Epithelial cell of proximal tubule (primary cell): ENCODE results near the gene PRSS48. TPM values are rescaled to one million over a fixed set of nuclear protein-coding genes. Genes with fewer than 3 reads are reported as not detected.

Experiments
- DNase-seq: peaks from one replicate; pipeline ENCODE4 v3.0.0-alpha.2; 2011; ENCODE audit warnings: low read depth
- H3K4me3 ChIP-seq: 2 replicates; pipeline ENCODE4 v1.5.1; 2011; ENCODE audit warnings: low read depth, mild to moderate bottlenecking, low read length
- CTCF ChIP-seq: conservative IDR thresholded peaks from 2 replicates; pipeline ENCODE4 v1.5.1; 2012; ENCODE audit warnings: low read depth, mild to moderate bottlenecking, low read length
- total RNA-seq: library from RNA; depleted of rRNA; stranded (reverse); fragments of >200 nt; gene quantifications from 2 replicates; pipeline ENCODE4 v1.2.3, GENCODE V29; 2015

The PRSS48 gene
- total RNA-seq, 1 donor from 2014 or later: not detected

- H3K4me3 ChIP-seq: no peak overlapping the region
- no peak for DNase-seq
- no peak for TF ChIP-seq CTCF
Observed at GRCh38 chr4:151339467-151339866, 62.5 kb downstream of the PRSS48 start.

GRCh38 chr4:151340751-151341385 is 63.9 kb downstream of the PRSS48 start:
- no peak for TF ChIP-seq CTCF
- no peak overlapping the region for H3K4me3 ChIP-seq
- no peak for DNase-seq

Other genes starting within 250 kb of the PRSS48 start
- 3,250 and 3,667 TPM in 2 replicates for gene RPS3A, start 177.5 kb upstream of the PRSS48 start, total RNA-seq
- gene SH3D19, start 48.4 kb downstream of the PRSS48 start, total RNA-seq: 14.8 and 21.4 TPM in 2 replicates
- gene FHIP1A, start 132.0 kb downstream of the PRSS48 start, total RNA-seq: 8.5 and 17.0 TPM in 2 replicates